Chondrocyte (in vitro differentiated cells): Measurements from ENCODE around the gene ID2. TPM values are rescaled to one million over a fixed set of nuclear protein-coding genes. Genes with fewer than 3 reads are reported as not detected.

Experiments used
- DNase-seq: peaks from one replicate; pipeline ENCODE4 v3.0.0; 2021; ENCODE audit warnings: mixed read lengths, low spot score
- H3K27ac Mint-ChIP-seq: one replicate; pipeline ENCODE4 v1.8.0; 2021; ENCODE audit warnings: mild to moderate bottlenecking, moderate library complexity, mixed read lengths; ENCODE audit not compliant: unreplicated experiment
- H3K27me3 Mint-ChIP-seq: 2 replicates; pipeline ENCODE4 v1.8.0; 2021; ENCODE audit warnings: low read depth, mixed read lengths
- H3K36me3 Mint-ChIP-seq: 2 replicates; pipeline ENCODE4 v1.8.0; 2021; ENCODE audit warnings: low read depth, mixed read lengths
- H3K4me1 Mint-ChIP-seq: 2 replicates; pipeline ENCODE4 v1.8.0; 2021; ENCODE audit warnings: low read depth, mild to moderate bottlenecking, mixed read lengths
- H3K4me3 Mint-ChIP-seq: one replicate; pipeline ENCODE4 v1.8.0; 2021; ENCODE audit warnings: mild to moderate bottlenecking, moderate library complexity, mixed read lengths; ENCODE audit not compliant: unreplicated experiment
- H3K9me3 Mint-ChIP-seq: 2 replicates; pipeline ENCODE4 v1.8.0; 2021; ENCODE audit warnings: low read depth, mixed read lengths
- total RNA-seq: library from RNA; stranded (reverse); gene quantifications from 3 replicates; pipeline ENCODE4 v1.2.1, GENCODE V29; 2021
- TF ChIP-seq, protein P1 (sequence below): fragments of 200-600 bp; sonication (generic); IDR thresholded peaks from 2 replicates; pipeline ENCODE4 v1.5.0; 2021; ENCODE audit warnings: antibody characterized with exemption, mild to moderate bottlenecking, moderate library complexity

The ID2 gene
- total RNA-seq, 1 donor from 2014 or later = 23.1 TPM

DNA sequence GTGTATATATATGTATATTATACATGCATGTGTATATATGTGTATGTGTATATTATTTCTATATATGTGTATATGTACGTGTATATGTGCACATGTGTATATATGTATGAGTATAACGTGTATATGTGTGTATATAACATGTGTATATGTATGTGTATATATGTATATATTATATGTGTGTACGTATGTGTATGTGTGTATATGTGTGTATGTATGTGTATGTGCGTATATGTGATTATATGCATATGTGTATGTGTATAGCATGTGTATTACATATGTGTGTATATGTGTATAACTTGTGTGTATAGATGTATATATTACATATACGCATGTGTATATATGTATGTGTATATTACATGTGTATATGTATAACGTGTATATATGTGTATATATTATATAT is 32.1 kb upstream of the ID2 start:
- no peaks in the 10 kb centered on the region for H3K4me1 Mint-ChIP-seq
- no peaks in the 10 kb centered on the region for H3K9me3 Mint-ChIP-seq
- DNase-seq = no peak
- no peak overlapping the region for H3K4me3 Mint-ChIP-seq
- no peaks in the 10 kb centered on the region for H3K36me3 Mint-ChIP-seq
- H3K27me3 Mint-ChIP-seq = peaks cover 2% of the 10 kb centered on the region
- TF ChIP-seq, protein P1, sequence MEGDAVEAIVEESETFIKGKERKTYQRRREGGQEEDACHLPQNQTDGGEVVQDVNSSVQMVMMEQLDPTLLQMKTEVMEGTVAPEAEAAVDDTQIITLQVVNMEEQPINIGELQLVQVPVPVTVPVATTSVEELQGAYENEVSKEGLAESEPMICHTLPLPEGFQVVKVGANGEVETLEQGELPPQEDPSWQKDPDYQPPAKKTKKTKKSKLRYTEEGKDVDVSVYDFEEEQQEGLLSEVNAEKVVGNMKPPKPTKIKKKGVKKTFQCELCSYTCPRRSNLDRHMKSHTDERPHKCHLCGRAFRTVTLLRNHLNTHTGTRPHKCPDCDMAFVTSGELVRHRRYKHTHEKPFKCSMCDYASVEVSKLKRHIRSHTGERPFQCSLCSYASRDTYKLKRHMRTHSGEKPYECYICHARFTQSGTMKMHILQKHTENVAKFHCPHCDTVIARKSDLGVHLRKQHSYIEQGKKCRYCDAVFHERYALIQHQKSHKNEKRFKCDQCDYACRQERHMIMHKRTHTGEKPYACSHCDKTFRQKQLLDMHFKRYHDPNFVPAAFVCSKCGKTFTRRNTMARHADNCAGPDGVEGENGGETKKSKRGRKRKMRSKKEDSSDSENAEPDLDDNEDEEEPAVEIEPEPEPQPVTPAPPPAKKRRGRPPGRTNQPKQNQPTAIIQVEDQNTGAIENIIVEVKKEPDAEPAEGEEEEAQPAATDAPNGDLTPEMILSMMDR = no peak
- no peak overlapping the region for H3K27ac Mint-ChIP-seq

DNA sequence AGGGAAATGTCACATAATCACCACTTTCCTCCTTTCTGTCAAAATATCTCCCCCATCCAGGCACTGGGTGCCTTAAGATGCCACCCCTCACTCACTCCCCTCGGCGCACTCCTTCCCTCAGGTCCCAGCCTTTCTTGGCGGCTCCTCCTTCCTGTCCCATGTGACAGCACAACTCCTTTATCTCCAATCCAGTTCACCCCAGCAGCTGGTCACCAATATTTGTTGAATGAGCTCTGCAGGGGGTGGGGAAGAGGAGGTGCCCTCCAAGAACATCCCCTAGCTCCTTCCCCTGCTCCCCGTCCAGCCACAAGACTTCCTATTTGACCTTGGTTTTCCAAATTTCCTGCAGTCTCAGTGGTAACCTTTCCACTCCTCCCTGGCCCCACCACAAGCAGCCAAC is 31.6 kb upstream of the ID2 start:
- H3K4me1 Mint-ChIP-seq = no peaks in the 10 kb centered on the region
- peaks cover 2% of the 10 kb centered on the region for H3K27me3 Mint-ChIP-seq
- H3K4me3 Mint-ChIP-seq = no peak overlapping the region
- no peak overlapping the region for H3K27ac Mint-ChIP-seq
- TF ChIP-seq, protein P1 = no peak
- DNase-seq = no peak
- no peaks in the 10 kb centered on the region for H3K9me3 Mint-ChIP-seq
- no peaks in the 10 kb centered on the region for H3K36me3 Mint-ChIP-seq

DNA sequence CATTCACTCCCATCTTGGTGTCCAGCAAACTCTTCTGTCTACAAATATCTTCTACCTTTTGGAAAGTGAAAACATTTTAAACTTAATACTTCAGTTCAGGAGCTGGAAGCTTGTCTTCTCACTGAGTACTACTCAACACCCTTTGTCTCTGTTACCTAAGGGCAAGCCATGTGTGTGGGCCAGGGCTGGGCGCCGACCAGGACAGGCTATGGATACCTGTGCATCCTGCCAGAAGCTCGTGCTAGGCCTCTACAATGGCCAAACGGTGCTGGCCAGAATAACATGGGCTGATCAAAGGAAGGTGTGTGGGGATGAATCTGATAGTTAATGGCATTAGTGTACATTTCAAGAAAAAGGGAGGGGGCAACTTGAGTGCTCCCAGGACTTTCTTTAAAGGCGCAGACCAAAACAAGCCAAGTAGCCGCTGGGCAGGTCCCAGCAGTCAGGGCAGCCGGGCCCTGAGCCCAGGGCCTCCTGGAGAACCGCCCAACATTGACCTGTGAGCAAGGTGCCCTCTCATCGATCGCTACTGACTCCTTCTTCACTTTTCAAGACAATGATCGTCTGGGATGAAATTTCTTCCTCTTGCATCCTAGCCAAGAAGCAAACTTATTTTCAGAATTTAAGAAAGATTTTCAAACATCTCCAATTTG is 29.0 kb upstream of the ID2 start:
- Mint-ChIP-seq H3K4me1 (no peaks in the 10 kb centered on the region), H3K36me3 (no peaks in the 10 kb centered on the region), H3K9me3 (no peaks in the 10 kb centered on the region), H3K27ac (no peak overlapping the region), H3K4me3 (no peak overlapping the region), H3K27me3 (peaks cover 2% of the 10 kb centered on the region)
- TF ChIP-seq, protein P1 = no peak
- DNase-seq = no peak

DNA sequence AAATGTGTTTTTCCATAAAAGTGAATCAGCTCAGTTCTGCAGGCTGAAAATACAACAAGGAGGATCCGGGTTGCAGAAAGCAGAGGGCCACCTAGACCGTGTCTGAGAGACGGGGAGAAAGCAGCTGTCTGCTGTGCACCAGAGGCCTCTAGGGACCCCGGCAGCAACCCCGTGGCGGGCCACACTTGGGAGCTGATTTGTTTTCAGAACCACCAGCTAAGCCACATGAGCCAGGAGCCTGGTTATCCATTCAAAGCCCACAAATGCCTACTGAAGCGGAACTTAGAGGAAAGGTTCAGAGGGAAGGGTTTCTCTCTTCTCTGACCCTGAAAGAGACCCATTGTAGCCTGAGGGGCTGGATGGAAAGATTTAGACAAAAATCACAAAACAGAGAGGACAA is 28.4 kb upstream of the ID2 start:
- no peaks in the 10 kb centered on the region for H3K36me3 Mint-ChIP-seq
- H3K27ac Mint-ChIP-seq = no peak overlapping the region
- TF ChIP-seq, protein P1 = no peak
- H3K9me3 Mint-ChIP-seq = no peaks in the 10 kb centered on the region
- H3K4me1 Mint-ChIP-seq = no peaks in the 10 kb centered on the region
- no peak overlapping the region for H3K4me3 Mint-ChIP-seq
- no peak for DNase-seq
- H3K27me3 Mint-ChIP-seq = peaks cover 2% of the 10 kb centered on the region

DNA sequence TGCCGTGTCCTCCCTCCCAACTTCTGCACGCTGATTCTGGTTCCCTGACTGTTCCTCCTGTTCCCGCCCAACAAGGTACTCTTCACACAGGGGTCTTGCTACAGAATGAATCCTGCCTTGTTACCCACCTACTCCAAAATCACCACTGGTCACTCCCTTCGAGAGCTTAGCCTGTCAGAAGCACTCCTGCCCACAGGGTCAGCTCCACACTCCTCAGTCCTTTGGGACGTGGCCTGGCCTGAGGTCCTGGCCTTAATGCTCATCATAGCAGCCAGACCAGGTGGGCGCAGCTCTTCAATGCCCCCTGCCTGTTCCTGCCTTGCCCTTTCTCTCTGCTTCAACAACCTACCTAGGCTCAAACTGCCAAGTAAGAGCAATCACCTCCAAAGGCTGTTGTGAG is 27.8 kb upstream of the ID2 start:
- no peaks in the 10 kb centered on the region for H3K4me1 Mint-ChIP-seq
- H3K27me3 Mint-ChIP-seq = peaks cover 2% of the 10 kb centered on the region
- no peaks in the 10 kb centered on the region for H3K9me3 Mint-ChIP-seq
- no peak for DNase-seq
- TF ChIP-seq, protein P1 = no peak
- no peaks in the 10 kb centered on the region for H3K36me3 Mint-ChIP-seq
- H3K27ac Mint-ChIP-seq = no peak overlapping the region
- H3K4me3 Mint-ChIP-seq = no peak overlapping the region
